ENCODE results near the gene TSR3. TPM values are rescaled to one million over a fixed set of nuclear protein-coding genes. Genes with fewer than 3 reads are reported as not detected.

Gene TSR3
- total and polyA plus RNA-seq, 12 donors = 13.7 to 258 (median 59.6) TPM

GRCh38 chr16:1356061-1356900, 4.6 kb upstream of the TSR3 start:
- TF ChIP-seq, protein P1, sequence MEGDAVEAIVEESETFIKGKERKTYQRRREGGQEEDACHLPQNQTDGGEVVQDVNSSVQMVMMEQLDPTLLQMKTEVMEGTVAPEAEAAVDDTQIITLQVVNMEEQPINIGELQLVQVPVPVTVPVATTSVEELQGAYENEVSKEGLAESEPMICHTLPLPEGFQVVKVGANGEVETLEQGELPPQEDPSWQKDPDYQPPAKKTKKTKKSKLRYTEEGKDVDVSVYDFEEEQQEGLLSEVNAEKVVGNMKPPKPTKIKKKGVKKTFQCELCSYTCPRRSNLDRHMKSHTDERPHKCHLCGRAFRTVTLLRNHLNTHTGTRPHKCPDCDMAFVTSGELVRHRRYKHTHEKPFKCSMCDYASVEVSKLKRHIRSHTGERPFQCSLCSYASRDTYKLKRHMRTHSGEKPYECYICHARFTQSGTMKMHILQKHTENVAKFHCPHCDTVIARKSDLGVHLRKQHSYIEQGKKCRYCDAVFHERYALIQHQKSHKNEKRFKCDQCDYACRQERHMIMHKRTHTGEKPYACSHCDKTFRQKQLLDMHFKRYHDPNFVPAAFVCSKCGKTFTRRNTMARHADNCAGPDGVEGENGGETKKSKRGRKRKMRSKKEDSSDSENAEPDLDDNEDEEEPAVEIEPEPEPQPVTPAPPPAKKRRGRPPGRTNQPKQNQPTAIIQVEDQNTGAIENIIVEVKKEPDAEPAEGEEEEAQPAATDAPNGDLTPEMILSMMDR (IDR thresholded peaks at IDR 0.05) = no peak
- no peak for TF ChIP-seq POLR2A (IDR thresholded peaks at IDR 0.05)
- intact Hi-C loops (cut with DNase I) = no loop called here
- Histone ChIP-seq H3K27me3 (no peaks in the 10 kb centered on the region), H3K4me3 (peak overlapping the region in 1 of 4 donors; percentile 31), H3K4me1 (replicated peaks in 1 of 2) (peaks cover 52 to 55% of the 10 kb centered on the region in 2 donors), H3K27ac (peak overlapping the region; percentile 86 to 98 (median 95)), H3K36me3 (replicated peaks in 1 of 2) (peaks cover 0 to 7% of the 10 kb centered on the region in 2 donors), H3K9me3 (replicated peaks in 1 of 3) (no peaks in the 10 kb centered on the region)
- peak in 4 of 7 donors; percentile 40 to 60 (median 60) for DNase-seq
- WGBS, 4 donors = 41 to 55% (median 51%) methylated on average over 12 to 33 of the region's 33 CpGs

DNA sequence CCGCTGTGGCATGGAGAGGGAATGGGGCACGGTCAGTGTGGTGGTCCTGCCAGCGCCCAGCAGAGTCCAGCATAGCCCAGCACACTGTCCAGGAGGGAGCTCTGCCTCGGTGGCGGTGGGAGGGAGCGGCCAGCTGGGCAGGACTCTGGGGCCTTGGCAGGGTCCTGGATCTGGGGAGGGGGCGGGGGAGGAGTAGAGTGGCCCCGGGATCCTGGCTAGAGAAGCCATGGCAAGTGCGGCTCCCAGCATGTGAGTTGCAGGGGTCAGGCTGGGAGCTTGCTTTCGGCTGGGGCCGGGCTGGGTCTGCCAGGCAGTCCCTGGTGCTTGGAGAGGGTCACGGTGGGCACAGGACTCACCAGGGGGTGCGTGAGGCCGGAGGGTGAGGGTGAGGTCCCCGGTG, 3.9 kb upstream of the TSR3 start:
- TF ChIP-seq, protein P1 (IDR thresholded peaks at IDR 0.05) = no peak
- TF ChIP-seq POLR2A (IDR thresholded peaks at IDR 0.05) = no peak
- no peaks in the 10 kb centered on the region for H3K27me3 ChIP-seq
- intact Hi-C loops (cut with DNase I) = no loop called here
- peaks cover 0 to 2% of the 10 kb centered on the region in 2 donors for H3K36me3 ChIP-seq (replicated peaks in 1 of 2)
- no peaks in the 10 kb centered on the region for H3K9me3 ChIP-seq (replicated peaks in 1 of 3)
- H3K27ac ChIP-seq = peak overlapping the region; percentile 86 to 98 (median 95)
- H3K4me3 ChIP-seq = peak overlapping the region in 1 of 4 donors; percentile 31
- WGBS, 4 donors = 61 to 65% (median 61%) methylated on average over 9 to 15 of the region's 15 CpGs
- peaks cover 57 to 62% of the 10 kb centered on the region in 2 donors for H3K4me1 ChIP-seq (replicated peaks in 1 of 2)
- DNase-seq = no peak

GRCh38 chr16:1354815-1355540, 3.3 kb upstream of the TSR3 start:
- Histone ChIP-seq H3K27me3 (no peaks in the 10 kb centered on the region), H3K4me1 (replicated peaks in 1 of 2) (peaks cover 58 to 65% of the 10 kb centered on the region in 2 donors), H3K36me3 (replicated peaks in 1 of 2) (peaks cover 0 to 4% of the 10 kb centered on the region in 2 donors), H3K9me3 (replicated peaks in 1 of 3) (no peaks in the 10 kb centered on the region), H3K27ac (peak overlapping the region; percentile 86 to 98 (median 95)), H3K4me3 (no peak overlapping the region)
- DNase-seq = no peak
- intact Hi-C loops (cut with DNase I) = loop anchor here in 1 of 2 donors (5.0 kb wide), 1 partner anchor 43 kb away; no protein-coding TSS in a partner anchor
- 85 to 86% (median 85%) methylated on average over 36 to 49 of the region's 49 CpGs for WGBS, 4 donors
- TF ChIP-seq POLR2A (IDR thresholded peaks at IDR 0.05) = no peak
- TF ChIP-seq, protein P1 (IDR thresholded peaks at IDR 0.05) = no peak

DNA sequence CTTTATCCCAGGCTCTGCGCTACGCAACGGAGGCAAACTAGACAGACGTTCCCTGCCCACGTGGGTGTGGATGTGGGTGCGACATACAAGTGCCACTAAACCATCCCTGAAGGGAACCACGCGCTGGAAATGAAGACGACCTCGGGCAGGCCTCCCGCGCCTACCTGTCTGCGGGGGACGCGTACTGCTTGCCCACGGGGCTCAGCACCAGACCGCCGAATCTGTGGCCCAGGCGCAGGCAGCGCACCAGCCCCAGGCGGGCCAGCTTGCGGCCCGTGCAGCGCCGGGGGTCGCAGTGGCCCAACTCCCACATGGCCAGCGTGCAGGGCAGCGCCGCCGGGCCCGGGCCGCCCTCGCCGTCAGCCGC, 480 bp downstream of the TSR3 start:
- peaks cover 24 to 43% of the 10 kb centered on the region in 2 donors for H3K4me1 ChIP-seq (replicated peaks in 1 of 2)
- intact Hi-C loops (cut with DNase I) = loop anchor here in 1 of 2 donors (5.0 kb wide), 1 partner anchor 39 kb away; no protein-coding TSS in a partner anchor
- H3K9me3 ChIP-seq (replicated peaks in 1 of 3) = no peaks in the 10 kb centered on the region
- H3K36me3 ChIP-seq (replicated peaks in 1 of 2) = peaks cover 0 to 32% of the 10 kb centered on the region in 2 donors
- TF ChIP-seq, protein P1 (IDR thresholded peaks at IDR 0.05) = no peak
- no peak for TF ChIP-seq POLR2A (IDR thresholded peaks at IDR 0.05)
- H3K27ac ChIP-seq = peak overlapping the region in 4 of 5 donors; percentile 1 to 85 (median 68)
- H3K27me3 ChIP-seq = no peaks in the 10 kb centered on the region
- peak overlapping the region; percentile 31 to 90 (median 56) for H3K4me3 ChIP-seq
- 1% methylated on average over 30 to 34 of the region's 35 CpGs; no CpG with 5 or more reads in 2 of the 4 donors for whole genome bisulfite sequencing, 4 donors
- DNase-seq = no peak

Measured in adrenal gland (tissue), 12 donors.